B cell (primary cell): ENCODE measurements around the gene ZBTB46. TPM values are rescaled to one million over a fixed set of nuclear protein-coding genes. Genes with fewer than 3 reads are reported as not detected.
A peak's percentile ranks its signal among the peaks of the same experiment; 100 is the strongest.

Source experiments
- ATAC-seq: fragments of 200-7000 bp; cut with Tn5 transposase; one replicate; pipeline ENCODE4 v1.10.0; 2021; ENCODE audit warnings: low read depth, mild to moderate bottlenecking, moderate number of reproducible peaks, moderate library complexity
- CTCF ChIA-PET: fragments of 350-600 bp; sonication (Branson Sonifier 250); formaldehyde crosslinking; loops from one replicate; lab custom pipeline; 2021; ENCODE audit warnings: antibody characterized with exemption, inconsistent platforms; lab: Charles Lee
- POLR2A ChIA-PET: fragments of 350-600 bp; sonication (Branson Sonifier 250); formaldehyde crosslinking; loops from one replicate; lab custom pipeline; 2021; ENCODE audit warnings: antibody characterized with exemption; lab: Charles Lee
- DNase-seq: peaks from one replicate; pipeline ENCODE4 v3.0.0; 2013
- H2AFZ ChIP-seq: 2 replicates; pipeline ENCODE4 v1.6.1; 2012; ENCODE audit warnings: mild to moderate bottlenecking, low read depth, low read length; ENCODE audit not compliant: insufficient read depth, poor library complexity, severe bottlenecking
- H3K27ac ChIP-seq, 2 donors: 1 replicate in 1 of 2; 2 replicates in 1 of 2; pipeline ENCODE4 v1.5.1; 2012 to 2013; ENCODE audit warnings: low read length in 2 of 2, mild to moderate bottlenecking in 2 of 2, moderate library complexity in 1 of 2
- H3K27me3 ChIP-seq, 4 experiments: fragments of 200-600 bp in 1 of 4; sonication (generic) in 1 of 4; replicated peaks in 1 of 4; 1 replicate in 2 of 4; 2 replicates in 2 of 4; pipeline versions ENCODE4 v1.6.1 to v1.7.0; 2013 to 2016; ENCODE audit warnings: low read length in 3 of 4, mild to moderate bottlenecking in 2 of 4, mixed read lengths in 1 of 4, moderate library complexity in 1 of 4; ENCODE audit not compliant: insufficient read depth in 4 of 4, control insufficient read depth in 3 of 4; ENCODE audit errors: control extremely low read depth in 1 of 4
- H3K36me3 ChIP-seq, 2 experiments: replicated peaks in 1 of 2; 1 replicate in 1 of 2; 2 replicates in 1 of 2; pipeline versions ENCODE4 v1.6.1 to v1.7.1; 2013; ENCODE audit warnings: low read length in 1 of 2; ENCODE audit not compliant: insufficient read depth in 2 of 2, control insufficient read depth in 1 of 2; ENCODE audit errors: control extremely low read depth in 1 of 2, extremely low read depth in 1 of 2
- H3K4me1 ChIP-seq, 2 donors: fragments of 200-600 bp in 1 of 2; sonication (generic) in 1 of 2; 1 replicate in 1 of 2; 2 replicates in 1 of 2; pipeline versions ENCODE4 v1.5.1 to v1.6.1; 2013 to 2017; ENCODE audit warnings: low read length in 2 of 2; ENCODE audit not compliant: control insufficient read depth in 2 of 2, insufficient read depth in 2 of 2
- H3K4me2 ChIP-seq: replicated peaks from 2 replicates; pipeline ENCODE3; 2012; ENCODE audit warnings: mild to moderate bottlenecking, low read depth, low read length; ENCODE audit not compliant: poor library complexity, severe bottlenecking
- H3K4me3 ChIP-seq, 5 experiments: fragments of 200-600 bp in 1 of 5; sonication (generic) in 1 of 5; 1 replicate in 3 of 5; 2 replicates in 2 of 5; pipeline versions ENCODE4 v1.5.1 to v1.7.0; 2011 to 2016; ENCODE audit warnings: low read length in 4 of 5, mild to moderate bottlenecking in 4 of 5, low read depth in 2 of 5, control low read depth in 1 of 5, moderate library complexity in 1 of 5; ENCODE audit not compliant: insufficient read depth in 1 of 5; ENCODE audit errors: control extremely low read depth in 1 of 5, extremely low read depth in 1 of 5
- H3K79me2 ChIP-seq: fragments of 200-600 bp; sonication (generic); one replicate; pipeline ENCODE4 v1.6.0; 2016; ENCODE audit warnings: low read length; ENCODE audit not compliant: control insufficient read depth, insufficient read depth
- H3K9ac ChIP-seq: fragments of 200-600 bp; sonication (generic); 2 replicates; pipeline ENCODE4 v1.6.1; 2017; ENCODE audit warnings: mild to moderate bottlenecking, low read length, moderate library complexity
- H3K9me3 ChIP-seq, 3 donors: one replicate each; pipeline versions ENCODE4 v1.6.1 to v1.7.1; 2013; ENCODE audit warnings: low read length in 2 of 3; ENCODE audit not compliant: control insufficient read depth in 2 of 3, insufficient read depth in 1 of 3; ENCODE audit errors: control extremely low read depth in 1 of 3
- H4K20me1 ChIP-seq: 2 replicates; pipeline ENCODE4 v1.6.0; 2012; ENCODE audit warnings: mild to moderate bottlenecking, low read length; ENCODE audit not compliant: insufficient read depth, control insufficient read depth, poor library complexity, severe bottlenecking
- H3K27ac Mint-ChIP-seq: one replicate; pipeline ENCODE4 v1.8.0; 2021; ENCODE audit warnings: mixed read lengths
- H3K27me3 Mint-ChIP-seq: one replicate; pipeline ENCODE4 v1.8.0; 2021; ENCODE audit warnings: mixed read lengths
- H3K4me1 Mint-ChIP-seq: one replicate; pipeline ENCODE4 v1.8.0; 2021; ENCODE audit warnings: mixed read lengths
- H3K4me3 Mint-ChIP-seq: one replicate; pipeline ENCODE4 v1.8.0; 2021; ENCODE audit warnings: mixed read lengths
- H3K9me3 Mint-ChIP-seq: one replicate; pipeline ENCODE4 v1.8.0; 2022; ENCODE audit warnings: mixed read lengths; ENCODE audit not compliant: insufficient read depth
- CTCF ChIP-seq: fragments of 200-600 bp; IDR thresholded peaks from one replicate; pipeline ENCODE4 v1.8.0; 2022; ENCODE audit warnings: antibody characterized with exemption, mild to moderate bottlenecking
- EZH2 ChIP-seq: IDR thresholded peaks from 2 replicates; pipeline ENCODE4 v1.6.1; 2012; ENCODE audit warnings: borderline replicate concordance, low read depth, mild to moderate bottlenecking, moderate library complexity, low read length; ENCODE audit not compliant: insufficient read depth, poor library complexity, severe bottlenecking
- WGBS: methylation state at CpG from one replicate; pipeline ENCODE4 v1.1.5; 2013; ENCODE audit warnings: missing lambda C conversion rate; ENCODE audit not compliant: insufficient coverage; 5-methylcytosine and 5-hydroxymethylcytosine counted together
- intact Hi-C: fragments of 100-400 bp; cut with micrococcal nuclease; formaldehyde crosslinking; loops from one replicate; pipeline ENCODE4 v1.10.0; 2022
- polyA plus RNA-seq: library from polyadenylated mRNA; depleted of rRNA; stranded (reverse); fragments of >200 nt; gene quantifications from 2 replicates; pipeline ENCODE4 v1.2.3, GENCODE V29; 2012
- total RNA-seq, 2 donors: library from RNA; stranded (reverse); fragments of 120-200 nt in 1 of 2; gene quantifications; 1 replicate in 1 of 2; 2 replicates in 1 of 2; pipeline versions ENCODE4 v1.2.3 to v1.2.4, GENCODE V29; 2013 to 2022

Gene ZBTB46
- total and polyA plus RNA-seq, 2 donors (not counting 1 experiment from before 2014, with no cell fraction given), result 0.16 to 0.64 TPM

- DNase-seq (no peak), ATAC-seq (no peak)
- no peaks in the 10 kb centered on the region for H3K9me3 ChIP-seq
- intact Hi-C loops, result loop anchor here (5.0 kb wide), 1 partner anchor 198 kb away; the partner anchor contains the start of gene PTK6
- CTCF ChIA-PET, result interaction anchor here (1.2 to 1.6 kb wide), 2 partner anchors 28 to 197 kb away, joined by 4 to 5 read pairs; partner anchors contain the start of genes ARFRP1 and ZGPAT
- H3K27me3 ChIP-seq, result no peaks in the 10 kb centered on the region
- POLR2A ChIA-PET, result interaction anchor here (0.5 to 2.5 kb wide), 3 partner anchors 8 to 214 kb away, joined by 5 to 20 read pairs (median 7); partner anchors contain the start of genes ARFRP1, PPDPF and ZGPAT
- H2AFZ ChIP-seq, result no peak overlapping the region
- H3K27ac Mint-ChIP-seq, result no peak overlapping the region
- peaks cover 24% of the 10 kb centered on the region for H3K4me1 Mint-ChIP-seq
- H3K27me3 Mint-ChIP-seq, result no peaks in the 10 kb centered on the region
- H3K4me1 ChIP-seq, result peaks cover 47 to 58% of the 10 kb centered on the region in 2 donors
- H3K4me3 Mint-ChIP-seq, result no peak overlapping the region
- peaks cover 0 to 24% of the 10 kb centered on the region in 2 experiments for H3K36me3 ChIP-seq
- H3K27ac ChIP-seq, result no peak overlapping the region
- H3K4me2 ChIP-seq, result peak overlapping the region; percentile 93
- H3K4me3 ChIP-seq, result no peak overlapping the region
- no peak overlapping the region for H3K9ac ChIP-seq
- H3K79me2 ChIP-seq, result peaks cover 44% of the 10 kb centered on the region
- peaks cover 58% of the 10 kb centered on the region for H4K20me1 ChIP-seq
- TF ChIP-seq EZH2 (no peak), CTCF (no peak)
- 88% methylated on average over 48 of the region's 48 CpGs for WGBS
- H3K9me3 Mint-ChIP-seq, result no peaks in the 10 kb centered on the region
Observed at GRCh38 chr20:63734946-63735858, 95.9 kb downstream of the ZBTB46 start.
